Measurements from ENCODE around the gene ICE2.

Gene ICE2, protein sequence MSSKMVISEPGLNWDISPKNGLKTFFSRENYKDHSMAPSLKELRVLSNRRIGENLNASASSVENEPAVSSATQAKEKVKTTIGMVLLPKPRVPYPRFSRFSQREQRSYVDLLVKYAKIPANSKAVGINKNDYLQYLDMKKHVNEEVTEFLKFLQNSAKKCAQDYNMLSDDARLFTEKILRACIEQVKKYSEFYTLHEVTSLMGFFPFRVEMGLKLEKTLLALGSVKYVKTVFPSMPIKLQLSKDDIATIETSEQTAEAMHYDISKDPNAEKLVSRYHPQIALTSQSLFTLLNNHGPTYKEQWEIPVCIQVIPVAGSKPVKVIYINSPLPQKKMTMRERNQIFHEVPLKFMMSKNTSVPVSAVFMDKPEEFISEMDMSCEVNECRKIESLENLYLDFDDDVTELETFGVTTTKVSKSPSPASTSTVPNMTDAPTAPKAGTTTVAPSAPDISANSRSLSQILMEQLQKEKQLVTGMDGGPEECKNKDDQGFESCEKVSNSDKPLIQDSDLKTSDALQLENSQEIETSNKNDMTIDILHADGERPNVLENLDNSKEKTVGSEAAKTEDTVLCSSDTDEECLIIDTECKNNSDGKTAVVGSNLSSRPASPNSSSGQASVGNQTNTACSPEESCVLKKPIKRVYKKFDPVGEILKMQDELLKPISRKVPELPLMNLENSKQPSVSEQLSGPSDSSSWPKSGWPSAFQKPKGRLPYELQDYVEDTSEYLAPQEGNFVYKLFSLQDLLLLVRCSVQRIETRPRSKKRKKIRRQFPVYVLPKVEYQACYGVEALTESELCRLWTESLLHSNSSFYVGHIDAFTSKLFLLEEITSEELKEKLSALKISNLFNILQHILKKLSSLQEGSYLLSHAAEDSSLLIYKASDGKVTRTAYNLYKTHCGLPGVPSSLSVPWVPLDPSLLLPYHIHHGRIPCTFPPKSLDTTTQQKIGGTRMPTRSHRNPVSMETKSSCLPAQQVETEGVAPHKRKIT

DNA sequence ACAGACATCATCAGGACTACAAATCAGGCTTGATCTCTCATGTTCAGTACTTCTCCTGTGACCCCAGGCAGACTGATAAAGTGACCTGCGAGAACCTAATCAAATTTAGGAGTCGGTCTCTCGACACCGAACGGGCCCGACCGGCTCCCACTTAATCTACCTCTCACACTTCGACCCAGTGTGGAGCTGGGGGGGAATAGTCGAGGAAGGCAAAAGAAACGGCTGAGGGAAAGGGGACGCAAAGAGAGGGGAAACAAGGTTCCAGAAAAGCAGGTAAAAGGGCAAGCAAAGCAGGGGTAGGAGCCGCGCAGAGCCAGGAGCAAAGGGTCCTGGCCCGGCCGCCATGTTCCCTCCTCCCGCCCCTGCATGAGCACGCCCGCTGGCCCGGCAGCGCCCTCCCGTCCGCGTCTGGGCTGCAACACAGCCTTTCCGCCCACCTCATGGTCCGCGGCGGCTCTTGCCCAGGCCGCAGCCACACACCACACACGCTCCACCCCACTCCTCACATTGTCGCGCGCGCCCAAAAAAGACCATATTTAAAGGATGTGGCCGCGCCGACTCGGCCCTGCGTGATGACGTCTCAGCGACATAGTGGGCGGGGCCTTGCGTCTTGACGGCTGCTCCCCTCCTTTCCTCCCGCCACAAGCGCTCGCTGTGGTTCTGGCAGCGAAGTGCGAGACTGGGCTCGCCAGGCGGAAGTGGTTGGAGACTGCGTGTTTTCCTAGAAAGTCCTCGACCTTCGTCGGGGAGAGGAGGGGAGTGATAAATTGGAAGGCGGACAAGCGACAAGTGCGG lies at the start of gene ICE2:
ICE2 (minus strand) TSS at position 577 of the 795 bp plus-strand sequence. CDS start 1,165 bp downstream, outside the sequence.
- DNase-seq, result peak; percentile 99

DNA sequence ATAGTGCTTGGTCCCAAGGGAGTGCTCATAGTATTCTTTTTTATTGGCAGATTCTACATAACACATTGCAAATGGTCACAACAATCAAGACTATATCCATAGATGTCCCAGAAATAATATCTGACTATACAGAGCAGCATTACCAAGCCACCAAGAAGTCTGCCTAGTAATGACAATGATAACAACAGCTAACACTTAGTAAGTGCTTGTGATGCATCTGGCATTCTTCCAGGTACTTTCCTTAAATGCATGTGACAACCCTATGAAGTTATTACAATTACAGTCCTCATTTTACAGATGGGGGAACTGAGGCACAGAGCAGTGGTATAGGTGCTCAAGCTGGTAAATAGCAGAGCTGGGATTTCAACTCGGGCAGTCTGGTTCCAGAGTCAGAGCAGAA lies 49.6 kb upstream of the ICE2 start:
- peak; percentile 37 for DNase-seq

DNA sequence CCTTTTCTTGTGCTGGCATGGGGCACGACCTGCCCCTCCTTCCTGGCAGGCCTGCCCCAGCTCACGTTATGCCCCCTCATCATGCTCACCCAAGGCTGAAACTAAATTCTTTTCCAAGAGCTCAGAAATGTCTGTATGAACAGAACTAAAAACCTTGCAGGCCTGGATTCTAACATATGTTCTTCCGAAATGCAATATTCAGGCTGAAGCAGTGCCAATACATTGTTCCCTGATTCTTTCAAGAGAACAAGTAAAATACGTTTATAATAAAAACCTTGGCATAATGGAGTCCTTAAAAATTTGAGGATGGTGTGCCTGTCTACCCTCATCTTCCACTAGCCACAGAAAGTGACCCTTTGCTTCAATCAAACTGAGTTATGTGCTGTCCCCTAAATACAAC lies 48.5 kb upstream of the ICE2 start:
- DNase-seq, result no peak

DNA sequence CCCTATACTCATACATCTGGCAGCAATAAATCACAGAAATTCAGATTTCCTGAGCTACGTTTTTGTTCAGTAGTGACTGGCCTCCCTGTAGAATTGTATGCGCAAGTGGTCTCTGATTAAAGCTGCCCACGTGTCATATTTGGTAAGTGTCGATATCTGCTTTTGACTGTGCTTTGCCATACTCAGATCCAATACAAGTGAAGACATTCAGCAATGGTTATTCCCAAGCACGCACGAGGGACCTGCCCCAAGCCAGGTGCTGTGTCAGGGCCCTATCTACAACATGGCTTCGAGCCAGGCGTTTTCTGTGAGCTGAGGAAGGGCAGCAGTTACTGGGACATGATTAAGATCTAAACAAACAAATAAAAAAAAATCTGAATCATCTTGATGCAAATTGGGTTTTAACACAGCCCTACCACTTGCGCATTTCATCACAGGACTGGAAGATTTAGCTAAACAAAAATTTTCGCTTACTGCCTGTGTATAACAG lies 47.2 kb upstream of the ICE2 start:
- DNase-seq, result no peak

DNA sequence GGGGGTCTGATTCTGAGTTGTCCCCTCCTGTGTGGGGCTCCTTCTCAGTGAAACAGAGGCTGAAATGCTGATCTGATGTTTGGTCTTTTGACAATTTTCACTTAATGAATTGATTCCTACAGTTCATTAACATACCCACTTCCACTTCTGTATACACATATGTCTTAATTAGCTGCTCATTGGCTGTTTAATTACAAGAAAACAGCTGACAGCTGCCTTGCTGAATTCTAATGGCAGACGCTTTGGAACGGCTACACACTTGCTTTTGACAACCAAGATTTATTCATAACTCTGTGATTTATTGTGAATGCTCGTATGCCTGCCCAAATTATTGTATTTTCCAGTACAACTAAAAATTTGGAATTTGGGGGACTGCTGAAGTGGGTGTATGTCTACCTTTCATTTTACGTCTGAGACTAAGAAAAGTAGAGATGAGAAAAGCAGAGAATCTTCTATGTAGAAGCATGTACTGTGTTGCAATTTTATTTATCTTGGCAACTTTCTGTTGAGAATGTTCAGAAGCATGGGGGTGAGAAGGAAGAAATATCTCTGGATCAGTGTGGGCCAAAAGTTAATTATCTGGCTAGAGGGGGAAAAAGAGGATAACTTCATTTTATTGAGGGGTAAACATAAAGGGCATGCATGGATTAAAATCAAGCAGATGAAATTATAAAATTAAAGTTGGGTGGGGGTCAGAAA lies 46.5 kb upstream of the ICE2 start:
- no peak for DNase-seq

DNA sequence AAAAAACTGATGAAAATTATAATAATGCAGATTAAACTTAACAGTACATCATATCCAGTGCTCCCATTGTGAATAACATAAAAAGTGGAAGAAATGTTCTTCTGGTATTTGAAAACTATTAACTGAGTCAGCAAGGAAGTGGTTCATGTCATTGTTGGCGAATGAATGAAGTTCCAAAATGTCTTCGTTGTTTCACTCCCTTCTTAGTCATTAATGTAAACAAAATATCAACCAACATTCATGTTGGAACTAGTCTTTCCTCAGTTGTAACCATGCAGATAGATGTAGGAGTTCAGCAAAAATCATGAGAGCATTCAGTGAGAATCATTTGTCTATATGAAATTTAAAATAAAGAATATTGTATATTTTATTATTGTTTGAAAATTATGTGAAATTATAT lies 44.1 kb upstream of the ICE2 start:
- no peak for DNase-seq

DNA sequence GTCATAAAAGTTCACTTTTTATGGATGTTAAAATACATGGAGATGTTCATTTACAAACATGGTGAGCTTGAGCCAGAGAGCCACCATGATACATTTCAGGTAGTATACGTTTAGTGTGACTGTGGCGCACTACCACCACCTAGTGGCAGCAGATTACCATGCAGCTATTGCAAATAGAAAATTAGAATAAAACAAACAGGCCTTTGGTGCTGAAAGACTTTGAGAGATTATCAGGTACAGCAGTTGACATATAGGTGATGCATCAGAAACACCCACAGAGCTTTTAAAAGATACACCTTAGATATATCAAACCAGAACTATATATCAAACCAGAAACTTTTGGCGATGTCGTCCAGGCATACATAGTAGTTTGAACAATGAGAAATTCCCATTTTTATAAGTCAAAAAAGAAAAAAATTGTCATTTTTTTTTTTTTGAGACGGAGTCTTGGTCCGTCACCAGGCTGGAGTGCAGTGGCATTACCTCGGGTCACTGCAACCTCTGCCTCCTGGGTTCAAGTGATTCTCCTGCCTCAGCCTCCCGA lies 42.0 kb upstream of the ICE2 start:
- DNase-seq, result peak; percentile 84

DNA sequence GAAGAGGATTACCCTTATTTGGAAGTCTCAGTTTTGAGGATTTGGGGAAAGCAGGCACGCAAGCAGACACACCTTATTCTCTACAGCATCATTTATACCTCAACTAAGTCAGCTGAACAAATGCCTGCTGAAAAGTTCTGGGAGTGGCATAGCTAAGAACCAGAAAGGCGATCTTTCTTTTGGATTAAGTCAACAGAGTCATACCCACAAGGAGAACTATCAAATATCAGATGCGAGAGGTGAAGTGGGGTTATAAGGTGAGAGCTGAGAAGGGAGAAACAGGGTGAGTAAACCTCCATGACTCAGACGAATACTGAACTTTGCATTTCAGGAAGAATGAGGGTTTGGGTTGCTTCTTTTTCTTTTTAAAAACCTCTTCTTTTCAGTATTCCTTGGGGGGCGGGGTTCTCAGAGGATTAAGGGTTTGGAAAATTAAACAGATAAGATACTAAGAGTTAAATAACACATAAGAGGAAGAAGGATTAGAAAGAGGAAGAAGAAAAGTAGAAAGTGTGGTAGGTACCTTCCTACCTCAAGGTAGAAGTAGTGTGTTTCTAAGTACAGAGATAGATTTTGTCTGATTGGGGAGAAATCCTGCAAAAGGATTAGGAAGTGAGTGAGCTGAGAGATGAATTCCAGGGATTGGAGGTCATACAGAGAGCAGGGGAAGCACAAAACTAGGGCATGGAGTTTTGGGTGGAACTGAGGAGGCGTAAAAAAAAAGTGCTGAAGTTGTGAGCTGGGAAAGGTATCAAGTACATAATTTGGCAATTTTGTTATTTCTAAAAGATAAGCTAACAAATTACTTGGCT lies 41.3 kb upstream of the ICE2 start:
- no peak for DNase-seq

DNA sequence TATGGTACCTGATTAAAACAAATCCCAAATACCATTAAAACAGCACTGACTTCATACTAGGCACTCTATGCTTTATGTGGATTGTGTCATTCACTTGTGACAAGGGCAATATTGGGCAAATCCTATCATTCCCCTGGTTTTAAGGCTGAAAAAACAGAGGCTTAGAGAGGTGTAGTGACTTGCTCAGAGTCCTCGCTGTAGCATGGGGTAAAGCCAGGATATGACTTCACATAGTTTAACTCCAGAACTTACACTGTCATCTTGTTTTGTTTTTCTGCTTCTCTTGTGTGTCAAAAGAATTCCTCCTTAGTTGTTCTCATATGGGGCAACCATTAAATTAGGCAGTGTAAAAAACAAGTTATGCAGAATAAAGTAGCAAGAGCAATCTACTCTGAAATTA lies 40.3 kb upstream of the ICE2 start:
- DNase-seq, result no peak

DNA sequence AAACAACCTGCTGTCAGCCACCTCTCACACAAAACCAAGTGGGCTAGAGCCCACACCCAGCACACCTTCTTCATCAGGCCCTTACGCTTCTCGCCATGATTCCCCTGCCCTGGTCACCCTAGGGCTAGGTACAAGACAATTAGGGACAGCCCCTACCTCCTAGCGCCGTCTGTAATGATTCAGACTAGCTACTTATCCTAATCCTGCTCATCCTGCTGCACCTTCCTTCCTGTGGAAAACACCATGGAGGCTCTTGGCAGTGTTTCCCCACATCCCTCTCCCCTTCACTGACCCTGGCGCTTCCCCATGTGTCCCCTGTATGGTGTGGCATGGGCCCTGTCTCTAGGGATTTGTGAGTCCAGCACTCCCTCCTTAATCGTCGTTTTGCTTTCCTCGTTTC lies 39.6 kb upstream of the ICE2 start:
- DNase-seq, result no peak

DNA sequence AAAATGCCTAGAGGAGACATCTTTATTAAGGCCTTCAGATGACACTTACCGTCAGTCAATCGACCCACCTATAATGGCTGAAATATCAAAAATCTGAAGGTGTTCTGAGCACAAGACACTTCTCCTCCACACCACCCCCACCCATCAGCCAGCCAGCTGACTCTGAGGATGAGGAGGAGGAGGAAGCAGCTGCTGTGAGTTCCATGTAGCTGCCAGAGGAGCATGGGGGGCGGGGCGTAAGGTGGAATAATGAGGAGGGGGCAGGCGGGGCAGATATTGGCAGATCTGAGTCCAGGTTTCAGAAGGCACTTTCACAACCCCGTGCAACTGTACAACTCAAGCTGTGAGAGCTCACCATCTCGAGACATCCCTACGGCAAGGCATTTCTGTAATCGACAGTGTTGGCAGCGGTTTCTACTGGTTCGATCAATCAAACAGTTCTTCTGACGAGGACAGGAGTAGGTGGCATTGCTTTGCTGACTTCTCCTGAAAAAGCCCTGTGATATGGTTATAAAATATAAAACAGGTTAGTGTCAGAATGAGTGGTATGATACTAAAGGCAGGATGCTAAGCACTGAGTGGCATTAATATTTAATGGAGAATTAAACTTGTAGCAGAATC lies 35.4 kb upstream of the ICE2 start:
- no peak for DNase-seq

DNA sequence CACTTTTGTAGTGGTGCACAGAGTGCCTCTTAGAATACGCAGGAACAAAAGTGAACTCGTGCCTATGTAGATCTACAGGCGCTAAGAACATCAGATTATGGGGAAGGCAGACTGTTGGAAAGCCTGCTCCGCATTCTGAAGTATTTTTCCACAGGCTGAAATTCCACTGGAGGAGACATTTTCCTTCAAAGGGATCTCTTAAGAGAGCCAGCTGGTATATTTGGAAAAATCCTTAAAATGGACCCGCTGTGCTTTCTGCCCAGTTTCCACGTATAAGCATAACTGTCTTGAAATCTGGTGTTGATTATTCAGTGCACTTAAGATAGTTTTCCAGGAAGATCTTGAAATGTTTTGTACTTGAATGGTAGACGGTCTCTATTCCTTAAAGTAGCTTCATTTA lies 34.7 kb upstream of the ICE2 start:
- DNase-seq, result no peak

DNA sequence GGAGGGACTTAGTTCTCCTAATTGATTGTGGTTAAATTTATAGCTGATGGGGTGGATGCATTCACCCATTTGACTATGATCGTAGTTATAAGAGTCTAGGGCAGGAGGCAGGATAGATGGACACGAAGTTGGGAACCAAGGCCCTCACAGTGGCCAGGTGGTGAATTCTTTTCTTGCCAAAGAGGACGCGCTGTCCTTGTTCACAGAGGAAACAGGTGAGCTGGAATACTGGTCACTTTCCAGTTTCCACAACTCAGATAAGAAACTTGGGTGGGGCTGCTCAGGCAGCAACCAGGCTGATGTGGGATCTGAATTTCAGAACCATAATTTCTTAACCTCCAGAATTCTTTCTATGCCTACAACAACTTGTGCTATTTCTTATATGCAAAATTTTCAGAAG lies 34.0 kb upstream of the ICE2 start:
- DNase-seq, result no peak

DNA sequence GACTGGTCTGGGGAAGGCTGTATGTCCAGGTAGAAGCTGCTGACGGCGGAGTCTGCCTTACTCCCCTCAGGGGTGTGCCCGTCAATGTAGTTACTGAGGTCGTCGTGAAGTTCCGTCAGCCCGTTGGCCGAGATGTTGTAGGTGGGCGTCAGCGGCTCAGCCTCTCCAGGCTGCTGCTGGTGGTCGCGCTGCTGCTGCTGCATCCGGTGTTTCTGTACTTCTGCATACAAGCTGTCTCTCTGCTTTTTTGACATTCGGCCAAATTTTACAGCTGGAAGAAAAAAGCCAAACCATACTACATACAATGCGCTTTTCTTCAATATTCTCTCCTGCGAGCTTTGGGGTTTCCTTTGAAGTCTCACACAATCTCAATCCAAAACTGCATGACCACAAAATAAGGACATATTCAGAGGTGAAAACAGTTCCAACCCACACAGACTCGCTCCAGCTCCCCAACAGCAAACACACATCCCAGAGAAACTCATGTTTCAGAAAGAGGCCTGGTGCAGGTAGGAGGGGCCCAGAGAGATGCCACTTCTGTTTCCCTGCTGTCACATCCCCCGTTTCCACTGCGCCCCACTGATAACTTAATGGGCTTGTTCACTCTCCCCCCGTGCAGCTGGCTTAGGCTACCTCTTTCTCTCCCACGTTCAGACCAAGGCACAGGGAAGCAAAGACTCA lies 32.5 kb upstream of the ICE2 start:
- DNase-seq, result no peak

DNA sequence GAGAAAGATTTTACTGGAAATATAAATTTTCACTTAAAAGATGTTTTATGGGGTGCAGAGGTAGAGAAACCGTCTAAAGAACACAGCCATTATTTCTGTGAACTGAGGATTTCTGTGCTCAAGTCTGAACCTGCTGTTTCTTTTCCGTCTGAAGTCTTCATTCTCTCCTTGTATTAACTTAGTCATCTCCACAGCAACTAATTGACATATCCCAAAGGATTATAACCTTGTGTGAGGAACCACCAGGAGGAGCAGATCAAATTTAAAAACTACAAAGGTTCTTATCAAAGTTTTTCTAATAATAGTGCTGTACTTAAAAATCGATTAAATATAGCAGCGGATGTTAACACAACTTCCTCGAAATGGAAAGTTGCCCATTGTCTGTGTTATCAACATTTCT lies 31.1 kb upstream of the ICE2 start:
- no peak for DNase-seq

DNA sequence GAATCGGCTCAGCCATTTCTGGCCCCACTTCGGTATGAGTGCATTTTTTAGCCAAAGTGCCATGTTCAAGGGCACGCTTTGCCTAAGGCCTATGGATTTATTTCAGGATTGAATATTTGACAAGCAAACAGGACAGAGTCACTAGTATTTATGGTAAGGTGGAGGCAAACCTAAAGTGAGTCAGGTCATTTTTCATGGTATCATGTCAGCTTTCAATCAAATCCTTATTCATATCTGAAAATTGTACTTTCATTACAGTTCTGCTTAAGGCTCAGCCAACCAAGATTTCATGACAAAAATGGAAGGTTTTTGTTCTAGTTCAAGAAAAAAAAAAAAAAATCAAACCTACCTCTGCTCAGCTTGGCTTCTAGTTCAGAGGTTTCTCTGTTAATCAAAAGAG lies 30.5 kb upstream of the ICE2 start:
- no peak for DNase-seq

DNA sequence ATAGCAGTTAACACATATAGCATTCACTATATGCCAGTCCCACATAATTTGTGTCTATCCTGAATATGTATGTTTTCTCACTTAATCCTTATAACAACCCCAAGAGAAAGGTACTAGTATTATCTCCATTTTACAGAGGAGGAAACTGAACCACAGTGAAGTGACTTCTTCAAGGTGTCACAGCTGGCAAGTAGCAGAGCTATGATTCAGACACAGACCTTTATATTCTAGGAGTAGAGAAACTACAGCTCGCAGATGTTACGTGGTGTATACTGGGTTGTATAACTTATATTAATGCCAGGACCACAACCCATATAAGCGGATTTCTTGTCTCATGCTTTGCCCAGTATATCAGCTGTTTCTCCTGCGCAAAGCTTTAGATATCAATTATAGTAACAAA lies 29.5 kb upstream of the ICE2 start:
- no peak for DNase-seq

DNA sequence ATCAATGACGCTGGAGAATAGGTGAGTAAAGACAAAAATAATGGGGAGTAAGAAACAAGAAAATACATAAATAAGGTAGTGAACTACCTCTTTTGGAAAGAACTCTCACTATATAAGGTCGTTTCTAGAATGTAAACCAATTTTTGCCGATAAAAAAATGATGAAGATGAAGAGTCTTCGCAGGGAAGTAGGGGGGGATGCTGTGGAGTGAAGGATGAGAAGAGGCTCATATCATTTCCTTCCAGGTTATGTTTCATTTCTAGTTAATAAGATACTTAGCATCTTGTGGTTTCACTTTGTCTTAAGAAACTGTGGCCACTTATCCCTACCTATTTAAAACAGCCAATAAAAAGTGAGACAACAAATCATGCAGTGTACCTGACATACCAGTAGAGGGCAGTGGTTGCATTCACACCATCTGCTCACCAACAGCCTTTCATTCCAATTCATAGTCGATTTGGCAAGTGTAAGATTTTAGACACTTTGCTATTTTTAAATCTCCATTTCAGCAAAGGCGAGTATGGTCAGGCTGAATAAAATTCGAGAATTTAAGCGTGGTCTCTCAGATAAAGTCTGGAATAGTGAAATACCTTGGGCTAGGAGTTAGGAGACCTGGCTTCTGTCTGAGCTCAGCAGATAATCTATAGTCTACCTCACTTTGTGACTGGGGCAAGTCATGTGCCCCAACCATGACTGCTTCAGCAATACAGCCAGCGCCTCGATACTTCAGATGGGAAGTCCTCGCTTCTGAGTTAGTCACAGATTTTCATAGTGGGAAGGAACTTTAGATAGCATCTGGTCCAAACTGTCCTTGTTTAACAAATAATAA lies 28.9 kb upstream of the ICE2 start:
- DNase-seq, result peak; percentile 79

DNA sequence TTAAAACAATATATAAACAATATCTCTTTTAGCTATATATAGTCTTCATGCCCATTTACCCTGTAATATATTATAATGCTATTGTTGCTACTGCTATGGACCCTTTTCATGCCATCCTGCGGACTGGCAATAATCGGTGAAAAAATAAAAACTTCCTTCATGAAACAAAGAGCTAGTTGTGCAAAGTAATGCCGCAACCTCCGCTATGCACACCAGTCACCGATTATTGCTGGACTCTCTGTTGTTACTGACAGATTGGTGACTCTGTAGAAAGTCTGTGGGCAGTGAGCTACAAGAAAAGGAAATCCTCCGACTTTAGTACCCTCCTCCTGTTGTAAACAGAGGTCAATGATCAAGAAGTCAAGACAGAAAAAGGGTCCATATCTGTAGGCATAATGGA lies 17.9 kb upstream of the ICE2 start:
- DNase-seq, result no peak

Data from hematopoietic multipotent progenitor cell treated with erythropoietin and hydrocortisone succinate and interleukin-3 and kit ligand, for 4 days (in vitro differentiated cells).